ENCODE data around the gene WAS.

DNA sequence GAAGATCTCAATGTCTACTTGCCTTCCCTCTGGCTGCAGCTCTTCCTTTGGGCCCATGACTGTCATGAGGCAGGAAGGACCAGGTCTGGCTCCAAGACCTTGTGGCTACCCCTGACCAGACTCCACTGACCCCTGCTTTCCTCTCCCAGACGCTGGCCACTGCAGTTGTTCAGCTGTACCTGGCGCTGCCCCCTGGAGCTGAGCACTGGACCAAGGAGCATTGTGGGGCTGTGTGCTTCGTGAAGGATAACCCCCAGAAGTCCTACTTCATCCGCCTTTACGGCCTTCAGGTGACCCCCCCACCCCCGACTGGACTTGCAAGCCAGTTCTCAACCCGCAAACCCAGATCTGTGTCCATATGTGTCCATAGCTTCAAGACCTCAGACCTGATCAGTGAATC is 535 bp downstream of the WAS start:
- no peak for TF ChIP-seq CTCF (conservative IDR thresholded peaks at IDR 0.05; ENCODE audit: low read depth, low read length)
- no peak for TF ChIP-seq EZH2 (IDR thresholded peaks at IDR 0.05; ENCODE audit: borderline replicate concordance, low read depth, low read length, poor library complexity, severe bottlenecking)
